DLD1 (cell line): ENCODE results near the gene DCHS1.

Experiments used
- in situ Hi-C: cut with HindIII; loops from 2 replicates; pipeline ENCODE4 v1.10.0; 2017; ENCODE audit warnings: low sequenced_read_pairs

The DCHS1 gene

GRCh38 chr11:6646918-6647679, 8.5 kb downstream of the DCHS1 start:
- in situ Hi-C loops: no loop called here

- in situ Hi-C loops: no loop called here
These were observed 9.1 kb downstream of the DCHS1 start for GRCh38 chr11:6646576-6646917.

- in situ Hi-C loops: no loop called here
These were observed 9.5 kb downstream of the DCHS1 start for GRCh38 chr11:6646071-6646470.

- in situ Hi-C loops: no loop called here
These were observed 12.7 kb downstream of the DCHS1 start for GRCh38 chr11:6642957-6643356.

- in situ Hi-C loops: no loop called here
These were observed 14.5 kb downstream of the DCHS1 start for GRCh38 chr11:6640985-6641701.

- in situ Hi-C loops: no loop called here
These were observed 15.3 kb downstream of the DCHS1 start for GRCh38 chr11:6640036-6640984.

GRCh38 chr11:6638429-6638828, 17.2 kb downstream of the DCHS1 start:
- in situ Hi-C loops: no loop called here

GRCh38 chr11:6637871-6638270, 17.7 kb downstream of the DCHS1 start:
- in situ Hi-C loops: no loop called here

- in situ Hi-C loops: no loop called here
These were observed 19.1 kb downstream of the DCHS1 start for GRCh38 chr11:6636480-6636879.

- in situ Hi-C loops: no loop called here
These were observed 20.3 kb downstream of the DCHS1 start for GRCh38 chr11:6635082-6635932.

- in situ Hi-C loops: no loop called here
These were observed 21.1 kb downstream of the DCHS1 start for GRCh38 chr11:6634534-6634933.

- in situ Hi-C loops: no loop called here
These were observed 21.9 kb downstream of the DCHS1 start for GRCh38 chr11:6633422-6634408.

GRCh38 chr11:6632116-6633073, 23.2 kb downstream of the DCHS1 start:
- in situ Hi-C loops: no loop called here

GRCh38 chr11:6631361-6631890, 24.2 kb downstream of the DCHS1 start:
- in situ Hi-C loops: no loop called here

- in situ Hi-C loops: no loop called here
These were observed 24.8 kb downstream of the DCHS1 start for GRCh38 chr11:6630632-6631291.

- in situ Hi-C loops: no loop called here
These were observed 25.5 kb downstream of the DCHS1 start for GRCh38 chr11:6629892-6630631.

- in situ Hi-C loops: no loop called here
These were observed 26.1 kb downstream of the DCHS1 start for GRCh38 chr11:6629573-6629891.
